Breast epithelium (tissue), 3 donors: ENCODE results near the gene VAV3.

Experiments
- POLR2A ChIP-seq: fragments of 450-650 bp; IDR thresholded peaks from one replicate; pipeline ENCODE4 v1.6.1; 2016; ENCODE audit warnings: antibody characterized with exemption, mild to moderate bottlenecking, moderate library complexity
- POLR2AphosphoS5 ChIP-seq, 3 donors: sonication (generic); formaldehyde crosslinking; IDR thresholded peaks; one replicate each; pipeline ENCODE4 v1.6.1; 2017; ENCODE audit warnings: antibody characterized with exemption in 3 of 3
- TF ChIP-seq, protein P1 (sequence below), 3 donors: fragments of 450-650 bp; IDR thresholded peaks; one replicate each; pipeline ENCODE4 v1.5.1; 2016 to 2017; ENCODE audit warnings: antibody characterized with exemption in 3 of 3, mild to moderate bottlenecking in 3 of 3, moderate library complexity in 3 of 3

DNA sequence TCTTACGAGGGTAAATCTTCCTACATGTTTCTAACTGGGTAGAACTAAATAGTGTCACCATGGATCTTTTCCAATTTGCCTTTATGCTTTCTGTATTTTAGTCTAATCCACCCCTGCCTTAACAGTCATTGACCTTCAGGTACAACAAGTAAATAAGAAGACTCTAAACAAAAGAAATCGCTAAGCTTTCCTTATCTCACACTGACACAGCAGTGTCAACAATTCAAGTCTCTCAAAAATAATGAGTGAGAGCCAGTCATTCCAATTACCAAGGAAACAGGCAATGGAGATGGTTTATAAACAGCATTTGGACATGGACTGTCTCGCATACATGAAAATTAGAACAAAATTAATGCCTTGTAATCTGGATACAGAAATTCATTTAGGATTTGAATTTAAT, 365.8 kb downstream of the VAV3 start:
- TF ChIP-seq, protein P1, sequence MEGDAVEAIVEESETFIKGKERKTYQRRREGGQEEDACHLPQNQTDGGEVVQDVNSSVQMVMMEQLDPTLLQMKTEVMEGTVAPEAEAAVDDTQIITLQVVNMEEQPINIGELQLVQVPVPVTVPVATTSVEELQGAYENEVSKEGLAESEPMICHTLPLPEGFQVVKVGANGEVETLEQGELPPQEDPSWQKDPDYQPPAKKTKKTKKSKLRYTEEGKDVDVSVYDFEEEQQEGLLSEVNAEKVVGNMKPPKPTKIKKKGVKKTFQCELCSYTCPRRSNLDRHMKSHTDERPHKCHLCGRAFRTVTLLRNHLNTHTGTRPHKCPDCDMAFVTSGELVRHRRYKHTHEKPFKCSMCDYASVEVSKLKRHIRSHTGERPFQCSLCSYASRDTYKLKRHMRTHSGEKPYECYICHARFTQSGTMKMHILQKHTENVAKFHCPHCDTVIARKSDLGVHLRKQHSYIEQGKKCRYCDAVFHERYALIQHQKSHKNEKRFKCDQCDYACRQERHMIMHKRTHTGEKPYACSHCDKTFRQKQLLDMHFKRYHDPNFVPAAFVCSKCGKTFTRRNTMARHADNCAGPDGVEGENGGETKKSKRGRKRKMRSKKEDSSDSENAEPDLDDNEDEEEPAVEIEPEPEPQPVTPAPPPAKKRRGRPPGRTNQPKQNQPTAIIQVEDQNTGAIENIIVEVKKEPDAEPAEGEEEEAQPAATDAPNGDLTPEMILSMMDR (IDR thresholded peaks at IDR 0.05): no peak
- no peak for TF ChIP-seq POLR2A
- TF ChIP-seq POLR2AphosphoS5 (IDR thresholded peaks at IDR 0.05): no peak
